HG03159 (cell line): ENCODE data around the gene DOCK3.
"Not testable (repeated sequence)": the region's sequence is repeated elsewhere in the genome, so short reads cannot be mapped to it uniquely, and the experiment has no call there.

Experiments
- ATAC-seq: cut with Tn5 transposase; IDR thresholded peaks from one replicate; pipeline ENCODE4 v1.9.1; 2021; ENCODE audit warnings: mild to moderate bottlenecking, moderate library complexity; ENCODE audit not compliant: unreplicated experiment

DOCK3 gene

GRCh38 chr3:51075221-51075775 is 400.6 kb downstream of the DOCK3 start:
- ATAC-seq: no peak

GRCh38 chr3:51082363-51082762 is 407.6 kb downstream of the DOCK3 start:
- ATAC-seq: no peak

GRCh38 chr3:51083490-51083889 is 408.8 kb downstream of the DOCK3 start:
- ATAC-seq: no peak

- ATAC-seq: not testable (repeated sequence)
Observed at GRCh38 chr3:51092141-51092540, 417.4 kb downstream of the DOCK3 start.

GRCh38 chr3:51094838-51095237 is 420.1 kb downstream of the DOCK3 start:
- not testable (repeated sequence) for ATAC-seq

- ATAC-seq: no peak
Observed at GRCh38 chr3:51099794-51100535, 425.2 kb downstream of the DOCK3 start.

GRCh38 chr3:51100536-51100851 is 425.8 kb downstream of the DOCK3 start:
- no peak for ATAC-seq

- ATAC-seq: no peak
Observed at GRCh38 chr3:51102396-51102795, 427.7 kb downstream of the DOCK3 start.

- ATAC-seq: no peak
Observed at GRCh38 chr3:51106242-51106876, 431.6 kb downstream of the DOCK3 start.

- no peak for ATAC-seq
Observed at GRCh38 chr3:51110586-51110985, 435.9 kb downstream of the DOCK3 start.

GRCh38 chr3:51122944-51123343 is 448.2 kb downstream of the DOCK3 start:
- ATAC-seq: no peak

- ATAC-seq: no peak
Observed at GRCh38 chr3:51123531-51123930, 448.8 kb downstream of the DOCK3 start.

- ATAC-seq: not testable (repeated sequence)
Observed at GRCh38 chr3:51131607-51132006, 456.9 kb downstream of the DOCK3 start.

GRCh38 chr3:51137715-51138114 is 463.0 kb downstream of the DOCK3 start:
- ATAC-seq: no peak

GRCh38 chr3:51139616-51140015 is 464.9 kb downstream of the DOCK3 start:
- no peak for ATAC-seq

GRCh38 chr3:51141573-51141972 is 466.8 kb downstream of the DOCK3 start:
- no peak for ATAC-seq

- ATAC-seq: no peak
Observed at GRCh38 chr3:51145811-51146585, 471.3 kb downstream of the DOCK3 start.

GRCh38 chr3:51146781-51147180 is 472.1 kb downstream of the DOCK3 start:
- no peak for ATAC-seq

- no peak for ATAC-seq
Observed at GRCh38 chr3:51156147-51156546, 481.4 kb downstream of the DOCK3 start.

- no peak for ATAC-seq
Observed at GRCh38 chr3:51163051-51163450, 488.3 kb downstream of the DOCK3 start.

GRCh38 chr3:51173518-51174271 is 499.0 kb downstream of the DOCK3 start:
- ATAC-seq: no peak
